K562 (cell line): ENCODE data around the gene C1orf105. TPM values are rescaled to one million over a fixed set of nuclear protein-coding genes. Genes with fewer than 3 reads are reported as not detected.

Experiments
- ATAC-seq: fragments of 200-7000 bp; cut with Tn5 transposase; 3 replicates; pipeline ENCODE4 v1.9.1; 2020; ENCODE audit warnings: moderate library complexity
- BruUV-seq: library from RNA; stranded (reverse); fragments of 400-500 nt; replicated peaks from 2 replicates; lab custom pipeline; 2021; lab: Mats Ljungman, UMichigan
- CTCF ChIA-PET: fragments of 300-600 bp; formaldehyde crosslinking; extraction: SDS; loops from one replicate; lab custom pipeline; 2021; ENCODE audit warnings: low intra/inter-chr PET ratio; lab: Yijun Ruan, JAX
- POLR2A ChIA-PET: fragments of 300-600, 350-650 bp; sonication (Branson Sonifier 250); formaldehyde crosslinking; extraction: SDS; loops from one replicate; lab custom pipeline; 2021; ENCODE audit warnings: antibody characterized with exemption, inconsistent platforms; lab: Yijun Ruan, JAX
- DNase-seq, 4 experiments: peaks; one replicate each; pipeline versions ENCODE4 v3.0.0 to v3.0.0-alpha.2; 2011 to 2018; ENCODE audit warnings: low spot score in 3 of 4, mixed read lengths in 3 of 4; ENCODE audit errors: extremely low read depth in 1 of 4
- FAIRE-seq: peaks from 2 replicates; lab custom pipeline; 2011; peaks lifted over from hg19 to GRCh38; lab: Jason Lieb, UNC
- H2AFZ ChIP-seq: 2 replicates; pipeline ENCODE4 v1.6.0; 2011; ENCODE audit warnings: low read depth, low read length, control low read depth, inconsistent platforms
- H3K27ac ChIP-seq: fragments of 200-600 bp; 3 replicates; pipeline ENCODE4 v1.8.0; 2011; ENCODE audit warnings: low read depth, mild to moderate bottlenecking, control low read depth, inconsistent platforms, low read length, moderate library complexity, mixed read lengths; ENCODE audit errors: extremely low read depth
- H3K27me3 ChIP-seq, 2 experiments: fragments of 300-600 bp in 1 of 2; 2 replicates in 1 of 2; 3 replicates in 1 of 2; pipeline versions ENCODE4 v1.6.0 to v1.8.0; 2011; ENCODE audit warnings: inconsistent platforms in 2 of 2, low read length in 2 of 2, mild to moderate bottlenecking in 1 of 2, mixed read lengths in 1 of 2, moderate library complexity in 1 of 2; ENCODE audit not compliant: control insufficient read depth in 2 of 2, insufficient read depth in 2 of 2
- H3K36me3 ChIP-seq: fragments of 300-600 bp; 3 replicates; pipeline ENCODE4 v1.8.0; 2011; ENCODE audit warnings: mild to moderate bottlenecking, low read length, inconsistent platforms; ENCODE audit not compliant: control insufficient read depth, insufficient read depth
- H3K4me1 ChIP-seq, 2 experiments: fragments of 200-600 bp in 1 of 2; replicated peaks in 1 of 2; 2 replicates in 1 of 2; 3 replicates in 1 of 2; pipeline versions ENCODE4 v1.5.1 to v1.8.0; 2011; ENCODE audit warnings: inconsistent platforms in 2 of 2, low read length in 2 of 2, mild to moderate bottlenecking in 1 of 2, mixed read lengths in 1 of 2, moderate library complexity in 1 of 2; ENCODE audit not compliant: control insufficient read depth in 2 of 2, insufficient read depth in 2 of 2
- H3K4me2 ChIP-seq: 2 replicates; pipeline ENCODE4 v1.6.1; 2011; ENCODE audit warnings: low read length, control low read depth, inconsistent platforms, mixed read lengths; ENCODE audit not compliant: insufficient read depth
- H3K4me3 ChIP-seq: fragments of 200-600 bp; sonication (generic), shearing (Covaris generic); 2 replicates; pipeline ENCODE4 v1.5.1; 2016; ENCODE audit warnings: control low read depth, inconsistent platforms
- H3K79me2 ChIP-seq: fragments of 200-600 bp; 3 replicates; pipeline ENCODE4 v1.8.0; 2011; ENCODE audit warnings: low read length, inconsistent platforms; ENCODE audit not compliant: control insufficient read depth, insufficient read depth
- H3K9ac ChIP-seq, 2 experiments: 2 replicates each; pipeline versions ENCODE4 v1.6.0 to v1.6.1; 2011; ENCODE audit warnings: low read depth in 2 of 2, low read length in 2 of 2, control low read depth in 1 of 2, inconsistent platforms in 1 of 2, mild to moderate bottlenecking in 1 of 2, mixed read lengths in 1 of 2; ENCODE audit not compliant: insufficient read depth in 1 of 2
- H3K9me1 ChIP-seq: one replicate; pipeline ENCODE4 v1.6.0; 2011; ENCODE audit warnings: inconsistent platforms, mild to moderate bottlenecking, low read length, moderate library complexity; ENCODE audit not compliant: control insufficient read depth, insufficient read depth
- H3K9me3 ChIP-seq: replicated peaks from 2 replicates; pipeline ENCODE4 v1.5.1; 2011; ENCODE audit warnings: low read depth, low read length, inconsistent platforms; ENCODE audit not compliant: control insufficient read depth, insufficient read depth
- H4K20me1 ChIP-seq: replicated peaks from 2 replicates; pipeline ENCODE4 v1.6.1; 2011; ENCODE audit warnings: low read length, inconsistent platforms, mixed read lengths; ENCODE audit not compliant: control insufficient read depth, insufficient read depth
- CSDE1 ChIP-seq, 2 experiments: fragments of 450-650 bp; IDR thresholded peaks; 2 replicates each; pipeline ENCODE4 v1.6.1; 2016; ENCODE audit warnings: mild to moderate bottlenecking in 1 of 2
- FOXA1 ChIP-seq: fragments of 450-650 bp; IDR thresholded peaks from 2 replicates; pipeline ENCODE4 v1.6.1; 2016; ENCODE audit warnings: mild to moderate bottlenecking, borderline replicate concordance
- HNRNPK ChIP-seq: fragments of 200-400 bp; formaldehyde crosslinking; IDR thresholded peaks from one replicate; pipeline ENCODE4 v1.6.1; 2018; ENCODE audit warnings: mild to moderate bottlenecking, low read depth, low read length; ENCODE audit not compliant: poor library complexity, severe bottlenecking
- NEUROD1 ChIP-seq: fragments of 150-350 bp; IDR thresholded peaks from 2 replicates; pipeline ENCODE4 v1.6.1; 2014; ENCODE audit warnings: borderline replicate concordance, low read length, low read depth; ENCODE audit not compliant: partially characterized antibody
- RBM39 ChIP-seq: fragments of 200-400 bp; formaldehyde crosslinking; optimal IDR thresholded peaks from 2 replicates; pipeline ENCODE3; 2018; ENCODE audit warnings: low read depth, low read length
- SIRT6 ChIP-seq: IDR thresholded peaks from one replicate; pipeline ENCODE4 v1.6.1; 2012; ENCODE audit warnings: low read depth, mild to moderate bottlenecking, control low read depth, inconsistent platforms, low read length, moderate library complexity
- SRSF1 ChIP-seq: fragments of 200-400 bp; formaldehyde crosslinking; IDR thresholded peaks from 2 replicates; pipeline ENCODE4 v1.6.1; 2017; ENCODE audit warnings: mild to moderate bottlenecking, low read depth, low read length, moderate library complexity
- ZBED1 ChIP-seq: IDR thresholded peaks from 2 replicates; pipeline ENCODE4 v1.6.1; 2014
- ZNF583 ChIP-seq: fragments of 250-450 bp; sonication (Bioruptor Pico); IDR thresholded peaks from 2 replicates; pipeline ENCODE4 v1.4.0; 2020
- in situ Hi-C: fragments of 300-500 bp; cut with MboI; formaldehyde crosslinking; loops from 4 replicates; pipeline ENCODE4 v1.15.0; 2018; ENCODE audit warnings: inconsistent platforms, mixed read lengths
- intact Hi-C: fragments of 100-400 bp; cut with micrococcal nuclease; formaldehyde crosslinking; loops from 2 replicates; pipeline ENCODE4 v1.14.2; 2022
- polyA plus RNA-seq, 8 experiments: library from polyadenylated mRNA; depleted of rRNA in 4 of 8; stranded (reverse) in 5 of 8; unstranded in 3 of 8; fragments of >200 nt; fragmentation: Nextera tagmentation in 2 of 8; fragmentation: Illumina TruSeq in 1 of 8; extraction: Ambion mirVana in 2 of 8; extraction: Trizol in 1 of 8; gene quantifications; 2 replicates each; pipeline versions ENCODE4 v1.2.1 to v1.2.3, GENCODE V29; 2011 to 2014; ENCODE audit warnings: inconsistent platforms in 1 of 8, missing spikeins in 1 of 8
- total RNA-seq, 7 experiments: library from RNA; depleted of rRNA in 6 of 7; stranded (reverse); fragments of >200 nt in 6 of 7; fragmentation: Illumina TruSeq in 2 of 7; extraction: Trizol in 2 of 7; gene quantifications; 2 replicates each; pipeline versions ENCODE4 v1.2.1 to v1.2.3, GENCODE V29; 2011 to 2021; ENCODE audit warnings: low replicate concordance in 1 of 7

Gene C1orf105
- total and polyA plus RNA-seq, 9 of the 15 experiments (the other 6 are each of a cell fraction or from before 2014, with no cell fraction given), result 0.08 TPM; not detected in 8

GRCh38 chr1:172473842-172474241, 53.4 kb downstream of the C1orf105 start:
- H3K27ac ChIP-seq, result no peak overlapping the region; the same call in 2 of the 3 replicates
- ATAC-seq, result no peak
- FAIRE-seq, result no peak
- no peaks in the 10 kb centered on the region for H3K36me3 ChIP-seq
- no peak overlapping the region for H3K9ac ChIP-seq
- ChIA-PET CTCF (no interaction called here), POLR2A (interaction anchor here (0.7 to 1.1 kb wide), 5 partner anchors 8 to 17 kb away, joined by 3 to 5 read pairs (median 3); no protein-coding TSS in a partner anchor)
- H3K4me2 ChIP-seq, result no peak overlapping the region
- intact Hi-C loops, result no loop called here
- no peaks in the 10 kb centered on the region for H3K9me1 ChIP-seq
- no peak overlapping the region for H3K4me3 ChIP-seq
- no peaks in the 10 kb centered on the region for H4K20me1 ChIP-seq
- H2AFZ ChIP-seq, result peak overlapping the region; percentile 73; the same call in 1 of the 2 replicates
- no TSS peak for BruUV-seq
- H3K9me3 ChIP-seq, result no peaks in the 10 kb centered on the region
- no peak for DNase-seq
- no peaks in the 10 kb centered on the region for H3K27me3 ChIP-seq
- H3K79me2 ChIP-seq, result no peaks in the 10 kb centered on the region
- H3K4me1 ChIP-seq, result peaks cover 0 to 10% of the 10 kb centered on the region in 2 experiments; a peak in 1 of 5 replicates
- TF ChIP-seq RBM39, result no peak
- no peak for TF ChIP-seq CSDE1 (IDR thresholded peaks at IDR 0.05)
- TF ChIP-seq FOXA1, result no peak
- no peak for TF ChIP-seq ZNF583 (CRISPR knock-in tag)
- TF ChIP-seq HNRNPK, result no peak
- TF ChIP-seq ZBED1, result no peak
- TF ChIP-seq SRSF1, result no peak
- no peak for TF ChIP-seq NEUROD1
- TF ChIP-seq SIRT6, result no peak
- in situ Hi-C loops, result no loop called here
